Left renal cortex interstitium (tissue), 4 donors: ENCODE measurements around the gene FAHD1. TPM values are rescaled to one million over a fixed set of nuclear protein-coding genes. Genes with fewer than 3 reads are reported as not detected.

Experiments
- DNase-seq, 4 donors: peaks; one replicate each; pipeline ENCODE4 v3.0.0-alpha.2; 2013; ENCODE audit warnings: low read depth in 4 of 4, low spot score in 2 of 4, missing footprints in 1 of 4
- polyA plus RNA-seq, 4 donors: library from polyadenylated mRNA; unstranded; fragments of 120-200 nt; gene quantifications; one replicate each; pipeline ENCODE4 v1.2.1, GENCODE V29; 2013; ENCODE audit not compliant: insufficient read length in 4 of 4

FAHD1 gene
- polyA plus RNA-seq, 4 donors = 39.8 to 49.5 (median 44.9) TPM

DNA sequence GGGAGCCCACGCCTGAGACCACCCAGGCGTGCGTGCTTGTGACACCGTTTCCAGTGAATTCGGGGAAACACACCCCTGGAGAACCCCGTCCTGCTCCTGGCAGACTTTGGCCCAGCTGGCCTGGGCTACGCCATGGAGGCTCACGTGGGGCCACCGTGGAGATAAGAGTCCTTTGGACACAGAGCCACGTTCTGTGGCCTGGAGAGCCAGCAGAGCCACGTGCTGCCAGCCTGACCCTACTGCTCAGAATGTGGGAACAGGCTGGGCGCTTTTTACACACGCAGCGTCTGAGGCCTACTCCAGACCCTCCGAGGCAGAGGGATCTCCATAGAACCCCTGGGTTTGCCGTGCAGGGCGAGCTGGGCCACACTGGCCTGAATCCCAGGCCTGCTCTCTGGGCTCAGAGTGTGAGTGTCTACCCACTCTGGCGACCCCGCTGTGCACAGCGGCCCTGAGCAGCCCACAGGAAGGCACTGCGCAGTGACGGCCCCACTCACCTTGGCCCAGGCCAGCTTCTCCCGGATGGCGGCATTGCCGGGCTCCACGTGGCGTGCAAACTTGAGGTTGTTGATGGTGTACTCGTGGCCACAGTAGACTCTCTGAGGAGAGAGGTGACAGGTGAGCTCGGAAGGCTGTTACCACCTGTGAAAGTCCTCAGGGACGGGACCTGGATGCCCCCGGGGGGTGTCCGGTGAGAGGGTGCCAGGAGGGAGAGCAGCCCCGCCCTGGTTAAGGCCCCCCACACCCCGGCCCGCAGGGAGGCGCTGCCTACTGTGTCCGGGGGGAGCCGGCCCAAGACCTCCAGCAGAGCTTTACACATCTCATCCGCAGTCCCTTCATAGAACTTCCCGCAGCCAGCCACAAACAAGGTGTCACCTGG is 10.4 kb upstream of the FAHD1 start:
- DNase-seq = no peak

DNA sequence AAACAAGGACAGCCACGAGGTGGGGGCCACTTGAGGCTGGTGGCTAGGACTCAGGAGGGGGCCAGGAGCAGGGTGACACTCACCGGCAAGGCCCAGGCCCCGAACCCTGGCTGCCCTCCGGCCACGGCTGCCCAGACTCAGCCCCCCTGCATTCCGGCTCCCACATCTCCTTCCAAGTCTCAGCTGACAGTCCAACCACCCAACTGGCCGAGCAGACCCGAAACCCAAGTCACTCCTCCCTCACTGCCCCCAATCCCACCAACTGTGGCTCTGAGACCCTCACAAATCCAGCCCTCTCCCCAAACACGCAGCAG is 9.8 kb upstream of the FAHD1 start:
- no peak for DNase-seq

DNA sequence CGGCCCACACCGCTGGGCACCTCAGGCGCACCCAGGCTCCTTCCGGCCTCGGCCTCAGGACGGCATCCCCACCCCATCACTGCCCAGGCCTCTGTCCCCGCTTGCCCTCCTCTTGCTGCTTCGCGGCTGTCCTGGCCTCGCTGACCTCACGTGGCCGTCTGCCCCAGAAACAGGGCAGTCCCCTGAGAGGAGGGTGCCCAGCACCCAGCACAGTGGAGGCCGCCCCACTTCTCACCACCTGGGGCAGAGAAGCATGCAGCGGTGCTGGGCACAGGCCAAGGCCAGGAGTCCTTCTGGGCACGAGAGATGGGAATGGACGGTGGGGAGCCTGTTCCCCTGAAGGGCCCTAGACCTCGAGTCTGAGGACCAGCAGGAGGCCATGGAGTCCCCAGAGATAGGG is 9.3 kb upstream of the FAHD1 start:
- DNase-seq = no peak

DNA sequence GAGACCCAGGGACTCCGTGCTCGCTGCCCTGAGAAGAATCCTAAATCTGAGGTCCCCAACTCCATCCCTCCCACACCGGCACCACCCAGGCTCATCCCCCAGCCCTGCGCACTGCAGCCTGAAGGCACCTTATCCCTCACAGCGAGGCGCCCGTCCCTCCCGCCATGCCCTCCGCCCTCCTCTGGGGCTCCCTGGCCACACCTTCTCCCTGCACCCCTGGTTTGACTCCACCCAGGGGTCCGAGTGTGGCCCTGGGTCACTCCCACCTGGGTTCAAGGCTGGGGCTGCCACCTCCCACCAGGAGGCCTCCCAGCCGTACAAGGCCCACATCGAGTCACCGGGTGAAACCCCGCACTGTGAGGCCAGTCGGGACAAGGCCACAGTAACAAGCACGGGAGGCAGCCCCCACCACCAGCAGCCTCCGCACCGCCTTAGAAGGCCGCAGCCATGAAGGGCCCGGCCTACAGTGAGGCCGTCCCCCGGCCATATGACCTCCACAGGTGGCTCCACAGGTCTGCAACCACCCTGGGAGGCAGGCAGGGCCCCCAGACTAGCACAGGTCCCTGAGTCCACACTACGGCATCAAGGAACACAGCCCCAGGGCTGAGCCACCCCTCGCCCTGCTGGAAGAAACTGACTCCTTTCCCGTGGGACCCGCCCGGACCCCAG is 8.7 kb upstream of the FAHD1 start:
- DNase-seq = no peak

DNA sequence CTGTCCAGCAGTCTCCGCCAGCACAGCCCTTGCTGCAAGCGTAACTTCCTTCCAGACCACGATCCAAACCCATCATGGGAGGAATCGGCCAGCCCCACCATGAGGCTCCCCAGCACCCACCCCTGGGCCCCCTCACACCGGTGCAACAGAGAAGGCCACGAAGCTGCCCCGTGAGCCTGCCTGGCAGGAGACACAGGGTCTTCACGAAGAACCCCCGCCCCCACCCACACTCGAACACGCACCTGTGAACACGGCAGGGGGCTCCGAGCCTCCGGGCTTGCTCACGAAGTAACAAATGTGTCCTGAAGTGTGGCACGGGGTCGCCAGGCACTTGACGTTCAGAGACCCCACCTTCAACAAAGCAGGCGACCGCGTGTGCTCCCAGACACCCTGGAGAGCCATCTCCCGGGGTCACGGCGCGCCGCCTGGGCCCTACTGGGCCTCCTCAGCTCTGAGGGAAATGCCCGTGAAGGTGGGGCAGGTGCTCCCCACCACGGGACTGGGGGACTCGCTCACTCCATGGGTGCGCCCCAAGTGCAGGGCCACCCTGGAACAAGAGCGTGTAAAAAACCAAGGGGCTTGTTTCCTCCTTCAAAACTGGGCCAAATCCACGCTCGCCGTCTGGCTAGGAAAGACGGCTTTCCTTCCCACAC is 8.0 kb upstream of the FAHD1 start:
- no peak for DNase-seq

DNA sequence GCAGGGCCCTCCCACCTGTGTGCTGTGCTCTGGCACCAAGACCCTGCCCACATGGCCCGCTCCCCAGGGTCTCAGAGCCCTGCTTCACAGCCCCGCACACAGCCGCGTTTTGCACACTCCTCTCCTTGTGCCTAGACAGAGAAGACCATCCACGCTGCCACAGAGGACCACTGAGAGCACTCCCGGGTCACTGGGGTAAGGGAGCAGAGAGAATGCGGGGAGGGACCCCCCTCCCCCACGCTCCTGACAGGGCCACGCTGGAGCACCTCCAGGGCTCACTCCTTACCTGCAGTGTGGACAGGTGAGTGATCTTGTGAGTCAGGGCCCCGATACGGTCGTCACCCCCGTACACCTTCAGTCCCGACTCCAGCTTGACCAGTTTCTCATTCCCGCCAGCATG is 7.4 kb upstream of the FAHD1 start:
- no peak for DNase-seq

DNA sequence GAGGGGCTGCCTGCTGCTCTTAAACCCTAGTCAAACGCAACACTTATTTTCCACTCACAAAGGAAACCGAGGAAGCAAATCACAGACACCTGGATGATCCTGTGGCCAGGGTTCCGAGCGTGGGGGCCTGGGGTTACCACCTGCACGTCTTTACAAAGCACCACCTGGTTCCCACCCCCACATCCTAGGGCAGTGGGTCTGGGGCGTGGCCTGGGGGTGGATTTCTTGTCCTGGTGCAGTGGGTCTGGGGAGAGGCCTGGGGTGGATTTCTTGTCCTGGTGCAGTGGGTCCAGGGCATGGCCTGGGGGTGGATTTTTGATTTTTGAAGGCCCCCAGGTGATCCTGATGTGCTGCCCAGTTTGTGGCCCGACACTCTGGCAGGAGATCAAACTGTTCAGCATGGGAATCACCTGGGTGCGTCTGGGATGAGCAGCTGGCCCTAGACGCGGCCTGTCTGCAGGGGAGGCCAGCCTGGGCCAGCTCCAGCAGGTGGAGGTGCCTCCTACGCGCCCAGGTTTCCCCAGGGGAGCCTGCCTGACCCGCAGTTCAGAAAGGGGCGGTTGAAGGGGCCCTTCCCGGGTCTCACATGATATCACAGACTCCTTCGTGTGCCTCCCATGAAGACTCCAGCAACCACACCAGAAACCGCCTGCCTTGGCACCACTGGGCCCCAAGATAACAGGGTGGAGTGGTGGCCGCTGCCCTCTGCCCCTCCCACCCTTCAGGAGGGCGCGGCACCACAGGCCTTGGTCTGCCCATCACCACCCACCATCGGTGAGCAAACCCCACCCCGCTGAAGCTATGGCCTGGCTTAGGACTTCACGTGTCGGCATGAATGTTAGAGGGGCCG is 6.7 kb upstream of the FAHD1 start:
- no peak for DNase-seq

DNA sequence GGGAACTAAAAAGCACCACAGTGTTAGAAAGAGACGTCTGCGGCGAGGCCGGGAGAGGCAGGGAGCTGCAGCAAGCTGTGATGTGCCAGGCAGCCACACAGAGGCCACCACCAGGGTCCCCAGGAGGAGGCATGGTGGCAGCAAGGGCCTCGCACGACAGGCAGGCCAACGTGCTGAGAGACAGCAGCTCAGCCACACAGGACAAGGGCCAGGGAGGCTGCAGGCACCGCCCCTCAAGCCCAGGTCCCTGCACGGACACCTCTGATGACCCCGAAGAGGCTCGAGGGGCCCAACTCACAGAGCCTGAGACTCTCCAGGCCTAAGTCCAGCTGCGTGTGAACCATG is 6.1 kb upstream of the FAHD1 start:
- DNase-seq = no peak

DNA sequence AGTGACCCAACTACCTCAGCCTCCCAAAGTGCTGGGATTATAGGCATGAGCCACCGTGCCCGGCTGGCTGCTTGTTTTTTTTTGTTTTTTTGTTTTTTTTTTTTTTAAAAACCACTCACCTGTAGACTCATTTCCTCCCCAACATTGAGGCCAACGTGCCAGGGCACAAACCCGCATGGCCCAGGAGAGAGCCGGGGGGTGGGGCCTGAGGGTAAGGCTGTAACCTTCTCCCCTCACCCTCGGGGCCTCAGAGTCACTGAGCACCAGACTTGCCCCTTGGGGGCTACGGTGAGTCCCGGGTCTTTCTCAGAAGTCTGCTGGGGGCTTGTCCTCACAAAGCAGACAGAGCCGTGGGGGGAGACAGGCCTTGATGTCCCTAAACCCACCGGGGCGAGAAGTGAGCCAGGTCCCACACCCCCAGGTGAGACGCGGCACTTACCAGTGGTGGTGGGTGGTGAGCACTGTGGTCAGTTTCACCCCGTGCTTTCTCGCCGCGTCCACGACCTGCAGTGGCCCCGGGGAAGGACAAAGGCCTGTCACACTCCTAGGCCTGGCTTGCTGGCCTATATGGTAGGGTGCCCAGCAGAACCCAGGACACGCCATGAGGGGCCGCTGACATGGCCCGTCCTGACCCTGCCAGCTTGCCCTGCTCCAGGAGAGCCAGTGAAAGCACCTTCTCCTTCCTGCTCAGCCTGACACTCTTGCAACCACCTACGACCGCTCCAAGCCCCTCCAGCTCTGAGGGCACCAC is 5.0 kb upstream of the FAHD1 start:
- DNase-seq = no peak

DNA sequence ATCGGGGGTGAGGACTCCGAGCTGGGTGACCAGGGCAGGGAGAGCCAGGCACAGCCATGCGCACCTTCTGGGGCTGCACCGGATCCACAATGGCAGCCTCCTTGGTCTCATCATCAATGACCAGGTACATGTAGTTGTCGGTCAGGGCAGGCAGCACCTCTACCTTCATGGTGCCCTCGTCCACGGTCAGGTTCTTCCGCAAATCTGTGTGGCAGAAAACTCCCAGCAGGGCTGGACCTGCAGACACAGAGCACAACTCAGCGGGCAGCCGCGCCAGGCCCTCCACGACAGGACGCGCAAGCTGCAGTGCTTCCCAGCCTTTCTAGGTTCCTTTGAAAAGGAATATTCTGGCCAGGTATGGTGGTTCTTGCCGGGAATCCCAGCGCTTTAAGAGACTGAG is 4.2 kb upstream of the FAHD1 start:
- no peak for DNase-seq

DNA sequence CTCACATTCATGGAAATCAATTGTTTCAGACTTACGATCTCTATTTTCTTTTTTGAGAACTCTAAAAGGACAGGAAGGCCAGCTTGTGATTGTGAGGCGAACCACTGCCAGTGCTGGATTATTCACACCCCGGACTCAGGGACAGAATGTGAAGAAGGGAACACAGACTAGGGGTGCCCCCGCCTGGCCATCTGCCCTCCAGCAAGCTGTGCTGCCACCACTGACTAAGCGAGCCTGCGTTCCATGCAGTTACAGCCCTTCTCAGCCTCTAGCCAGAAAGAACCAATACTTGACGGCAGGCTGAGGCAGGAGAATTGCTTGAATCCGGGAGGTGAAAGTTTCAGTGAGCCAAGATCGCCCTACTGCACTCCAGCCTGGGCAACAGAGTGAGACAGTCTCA is 3.2 kb upstream of the FAHD1 start:
- no peak for DNase-seq

DNA sequence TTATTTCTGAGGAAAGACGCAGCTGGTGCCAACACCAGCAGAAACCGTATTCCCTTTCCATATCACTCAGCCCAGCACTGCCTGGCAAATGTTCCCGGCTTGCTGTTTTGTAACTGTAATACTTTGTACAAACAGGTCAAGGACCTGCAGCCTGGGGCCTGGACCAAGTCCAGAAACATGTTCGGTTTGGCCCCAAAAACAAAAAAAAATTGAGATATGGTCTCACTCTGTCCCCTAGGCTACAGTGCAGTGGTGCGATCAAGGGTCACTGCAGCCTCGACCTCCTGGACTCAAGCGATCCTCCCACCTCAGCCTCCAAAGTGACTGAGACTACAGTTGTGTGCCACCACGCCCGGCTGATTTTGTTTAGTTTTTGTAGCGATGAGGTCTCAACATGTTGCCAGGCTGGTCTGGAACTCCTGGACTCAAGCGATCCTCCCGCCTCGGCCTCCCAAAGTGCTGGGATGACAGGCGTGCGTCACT is 1.6 kb upstream of the FAHD1 start:
- DNase-seq = no peak

DNA sequence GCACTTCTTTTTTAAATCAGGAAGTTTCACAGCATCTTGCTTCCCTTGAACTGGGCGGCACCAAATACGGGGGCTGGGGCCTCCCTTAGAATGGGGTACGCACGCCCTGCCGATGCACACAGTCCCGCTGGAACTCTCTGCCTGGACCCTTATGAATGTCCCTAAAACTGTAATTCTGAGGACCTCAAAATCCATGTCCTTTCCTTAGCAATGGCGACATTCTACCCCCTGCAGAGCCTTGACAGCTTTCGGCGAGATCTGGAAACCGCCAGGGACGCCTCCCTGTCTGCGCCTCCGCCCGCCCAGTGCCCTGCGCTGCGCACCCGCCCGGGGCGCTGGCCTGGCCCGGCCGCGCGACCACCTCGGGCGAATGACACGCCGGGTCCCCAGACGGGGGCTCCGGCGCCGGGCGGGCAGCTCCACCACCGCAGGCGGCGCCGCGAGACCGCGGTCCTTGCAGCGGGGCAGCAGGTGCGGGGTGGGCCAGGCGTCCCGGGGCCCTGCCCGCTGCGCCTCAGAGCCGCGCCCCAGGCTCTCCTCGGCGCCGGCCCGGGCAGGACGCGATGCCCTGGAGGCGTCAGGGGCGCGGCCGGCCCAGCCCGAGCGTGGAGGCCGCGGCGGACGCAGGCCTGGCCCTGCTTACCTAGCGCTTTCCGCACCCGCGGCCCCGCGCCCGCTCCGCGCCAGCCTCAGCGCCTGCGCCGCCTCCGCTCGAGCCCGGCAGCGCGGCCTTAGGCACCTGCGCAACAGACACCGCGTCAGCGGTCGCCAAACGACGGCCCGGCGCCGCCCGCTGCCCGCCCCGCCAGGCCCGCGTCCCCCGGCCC is 929 bp upstream of the FAHD1 start:
- no peak for DNase-seq

DNA sequence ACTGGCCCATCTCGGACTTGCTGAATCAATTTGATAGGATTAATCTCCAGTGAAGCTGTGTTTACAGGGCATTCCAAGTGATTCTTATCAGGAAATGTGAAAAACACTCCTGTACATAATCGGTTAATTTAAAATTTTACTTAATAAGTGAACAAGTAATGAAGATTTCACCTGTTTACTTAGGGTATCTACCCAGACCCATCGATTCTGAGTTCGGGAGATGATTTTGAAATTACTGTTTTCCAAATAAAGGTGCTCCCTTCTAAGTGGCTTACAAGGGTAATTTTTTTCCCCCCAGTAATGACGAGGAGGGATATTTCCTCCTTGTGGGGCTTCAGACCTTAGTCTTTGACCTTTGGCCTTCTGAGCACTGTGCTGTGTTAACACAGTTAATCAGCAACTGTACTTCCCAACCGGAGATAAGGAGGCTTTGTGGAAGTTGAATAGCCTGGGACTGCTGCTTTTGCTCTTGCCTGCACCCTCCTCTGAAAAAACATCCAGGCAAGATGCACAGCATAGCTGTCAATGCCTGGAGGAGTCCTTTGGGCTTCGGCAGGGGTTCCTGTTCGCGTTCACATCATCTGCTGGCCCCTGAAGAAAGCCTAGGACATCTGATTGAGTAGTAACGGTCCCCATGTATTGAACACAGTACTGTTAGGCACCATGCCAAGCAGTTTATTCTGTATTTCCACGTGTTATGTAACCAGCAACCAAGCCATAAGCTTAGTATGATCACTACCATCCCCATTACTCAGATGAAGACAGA is 1.8 kb downstream of the FAHD1 start:
- DNase-seq = no peak

DNA sequence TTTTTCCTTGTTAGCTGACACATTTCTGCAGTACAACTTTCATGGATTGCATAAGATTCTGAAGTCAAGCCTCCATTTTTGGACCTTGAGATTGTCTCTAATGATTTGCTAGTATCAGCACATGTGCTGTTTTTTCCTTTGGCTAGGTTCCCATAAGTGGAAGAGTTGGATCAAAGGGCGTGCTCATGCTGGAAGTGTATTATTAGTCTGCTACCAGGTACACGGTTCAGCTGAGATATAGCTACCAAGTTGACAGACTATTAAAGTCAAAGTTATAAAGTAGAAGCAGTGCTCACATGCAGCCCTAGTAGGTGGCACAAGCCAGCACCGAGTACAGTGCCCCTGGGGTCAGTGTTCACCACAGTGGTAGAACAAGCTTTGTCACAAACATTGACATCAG is 3.2 kb downstream of the FAHD1 start:
- no peak for DNase-seq

DNA sequence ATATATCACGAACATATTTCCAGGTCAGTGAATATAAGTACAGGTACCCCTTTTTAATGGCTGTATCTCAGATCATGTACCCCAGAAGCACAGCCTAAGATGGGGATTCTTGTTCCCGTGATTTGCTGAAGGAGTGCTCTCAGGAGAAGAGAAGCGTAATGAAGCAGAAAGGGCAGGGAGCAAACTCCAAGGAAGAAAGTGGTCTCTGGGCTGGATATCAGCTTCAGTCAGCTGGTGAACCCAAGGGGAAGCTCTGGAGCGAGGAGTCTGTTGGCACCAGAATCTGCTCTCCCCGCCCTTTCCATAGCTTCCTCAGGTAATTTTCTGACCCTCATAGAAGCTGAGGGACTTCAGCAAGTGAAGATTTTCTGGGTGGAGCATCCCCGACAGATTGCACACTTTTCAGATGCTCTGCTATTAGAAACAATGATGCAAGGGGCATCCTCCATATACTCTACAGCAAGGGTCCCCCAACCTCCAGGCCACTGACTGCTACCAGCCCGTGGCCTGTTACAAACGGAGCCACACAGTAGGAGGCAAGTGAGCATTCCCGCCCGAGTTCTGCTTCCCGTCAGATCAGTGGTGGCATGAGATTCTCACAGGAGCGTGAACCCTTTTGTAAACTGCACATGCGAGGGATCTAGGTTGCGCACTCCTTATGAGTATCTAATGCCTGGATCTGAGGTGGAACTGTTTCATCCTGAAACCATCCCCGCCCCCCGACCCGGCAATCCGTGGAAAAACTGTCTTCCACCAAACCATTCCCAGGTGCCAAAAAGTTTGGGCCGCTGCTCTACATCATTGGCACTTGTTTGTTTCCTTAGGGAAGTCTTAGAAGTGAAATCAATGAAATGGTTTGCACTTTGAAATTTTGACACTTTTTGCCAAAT is 4.4 kb downstream of the FAHD1 start:
- no peak for DNase-seq

DNA sequence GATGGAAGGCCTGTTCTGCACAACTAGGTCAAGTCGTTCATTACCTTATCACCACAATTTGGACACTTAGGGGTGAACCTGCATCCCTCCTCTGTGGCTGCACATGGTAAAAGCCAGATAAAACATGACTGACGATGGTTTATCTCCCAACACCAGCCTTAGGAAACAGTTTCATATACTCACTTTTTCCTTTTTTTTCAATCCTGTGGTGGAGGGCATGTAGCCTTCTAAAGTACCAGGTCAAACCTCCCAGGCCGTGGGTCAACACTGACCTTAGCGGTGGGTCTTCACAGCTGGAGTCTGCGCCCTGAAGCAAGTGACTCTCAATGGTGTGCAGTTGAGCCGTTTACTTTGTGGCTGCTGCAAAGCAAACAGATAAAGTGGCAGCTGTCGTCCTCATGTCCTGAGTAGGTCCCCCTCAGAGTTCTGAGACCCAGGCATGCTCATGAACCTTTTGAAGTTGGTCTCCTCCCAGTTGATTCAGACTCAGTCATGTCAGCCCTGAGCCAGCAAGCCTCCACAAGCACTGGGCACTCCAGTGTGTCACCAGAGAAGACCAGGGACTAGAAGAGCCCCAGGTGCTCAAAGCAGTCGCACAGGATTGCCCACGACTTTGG is 5.9 kb downstream of the FAHD1 start:
- DNase-seq = no peak
